DOHH2 (cell line): ENCODE measurements around the gene GGT7.

ENCODE experiments used
- CTCF ChIP-seq: fragments of 200-600 bp; sonication (generic); IDR thresholded peaks from one replicate; pipeline ENCODE4 v1.5.1; 2014; ENCODE audit warnings: antibody characterized with exemption, mild to moderate bottlenecking, low read depth, low read length; ENCODE audit not compliant: poor library complexity, severe bottlenecking
- EZH2phosphoT487 ChIP-seq: fragments of 200-600 bp; sonication (generic); IDR thresholded peaks from 2 replicates; pipeline ENCODE4 v1.6.1; 2017; ENCODE audit warnings: borderline replicate concordance, mild to moderate bottlenecking, antibody characterized with exemption, low read length, moderate library complexity, mixed read lengths

DNA sequence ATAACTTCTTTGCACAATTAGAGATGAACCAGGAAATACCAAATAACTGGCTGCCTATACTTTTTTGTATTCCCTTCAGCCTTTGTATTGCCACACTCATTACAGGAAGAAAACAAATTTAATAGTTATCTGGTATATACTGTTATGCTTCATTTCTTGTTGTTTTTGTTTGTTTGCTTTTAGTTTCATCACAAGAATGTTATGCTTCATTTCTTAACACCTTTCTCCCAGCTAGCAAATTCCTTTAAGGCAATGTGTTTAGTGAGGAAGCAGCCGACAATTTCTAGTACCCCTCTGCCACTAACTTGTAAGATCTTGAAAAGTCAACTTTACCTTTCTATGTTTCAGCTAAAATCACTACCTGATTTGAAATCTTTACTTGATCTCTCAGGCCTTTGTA, 48.6 kb downstream of the GGT7 start:
- no peak for TF ChIP-seq CTCF
- TF ChIP-seq EZH2phosphoT487: no peak
